IgD-negative memory B cell (primary cell): ENCODE results near the gene ACAA2. TPM values are rescaled to one million over a fixed set of nuclear protein-coding genes. Genes with fewer than 3 reads are reported as not detected.

Source experiments
- H3K27ac Mint-ChIP-seq, 3 donors: one replicate each; pipeline ENCODE4 v1.8.0; 2020 to 2022; ENCODE audit warnings: mild to moderate bottlenecking in 3 of 3, mixed read lengths in 3 of 3, moderate library complexity in 1 of 3
- H3K27me3 Mint-ChIP-seq: one replicate; pipeline ENCODE4 v1.8.0; 2021; ENCODE audit warnings: mixed read lengths
- H3K36me3 Mint-ChIP-seq: one replicate; pipeline ENCODE4 v1.8.0; 2020; ENCODE audit warnings: mild to moderate bottlenecking, mixed read lengths
- H3K4me1 Mint-ChIP-seq, 3 donors: one replicate each; pipeline ENCODE4 v1.8.0; 2020 to 2022; ENCODE audit warnings: mixed read lengths in 3 of 3, mild to moderate bottlenecking in 1 of 3
- H3K4me3 Mint-ChIP-seq, 4 donors: one replicate each; pipeline ENCODE4 v1.8.0; 2020 to 2022; ENCODE audit warnings: mild to moderate bottlenecking in 4 of 4, mixed read lengths in 4 of 4, moderate library complexity in 3 of 4
- H3K9me3 Mint-ChIP-seq, 3 donors: one replicate each; pipeline ENCODE4 v1.8.0; 2020 to 2021; ENCODE audit warnings: mixed read lengths in 3 of 3, mild to moderate bottlenecking in 1 of 3
- polyA plus RNA-seq: library from polyadenylated mRNA; unstranded; fragments of 300-500 nt; fragmentation: Illumina TruSeq; gene quantifications from one replicate; pipeline ENCODE4 v1.2.3, GENCODE V29; 2021

ACAA2 gene
- polyA plus RNA-seq, 1 donor from 2014 or later = 41.7 TPM

- H3K36me3 Mint-ChIP-seq = peaks cover 2% of the 10 kb centered on the region
- H3K27me3 Mint-ChIP-seq = peaks cover 6% of the 10 kb centered on the region
- H3K27ac Mint-ChIP-seq = no peak overlapping the region
- no peaks in the 10 kb centered on the region for H3K9me3 Mint-ChIP-seq
- no peaks in the 10 kb centered on the region for H3K4me1 Mint-ChIP-seq
- no peak overlapping the region for H3K4me3 Mint-ChIP-seq
Observed at GRCh38 chr18:49733896-49734585, 79.3 kb downstream of the ACAA2 start.

- Mint-ChIP-seq H3K9me3 (no peaks in the 10 kb centered on the region), H3K4me3 (no peak overlapping the region), H3K27me3 (peaks cover 6% of the 10 kb centered on the region), H3K36me3 (peaks cover 2% of the 10 kb centered on the region), H3K27ac (no peak overlapping the region), H3K4me1 (no peaks in the 10 kb centered on the region)
Observed at GRCh38 chr18:49733321-49733720, 80.0 kb downstream of the ACAA2 start.
